Liver (tissue), 9 donors: ENCODE results near the gene ST3GAL4. TPM values are rescaled to one million over a fixed set of nuclear protein-coding genes. Genes with fewer than 3 reads are reported as not detected.

Source experiments
- DNase-seq: peaks from one replicate; pipeline ENCODE4 v3.0.0-alpha.2; 2017; ENCODE audit warnings: low spot score
- H3K27ac ChIP-seq, 2 donors: one replicate each; pipeline ENCODE4 v1.7.0; 2013; ENCODE audit warnings: inconsistent platforms in 2 of 2, low read length in 2 of 2, control low read depth in 1 of 2, low read depth in 1 of 2, mild to moderate bottlenecking in 1 of 2
- H3K27me3 ChIP-seq, 4 donors: one replicate each; pipeline versions ENCODE4 v1.6.1 to v1.7.0; 2013; ENCODE audit warnings: low read length in 3 of 4, inconsistent platforms in 1 of 4, mild to moderate bottlenecking in 1 of 4, moderate library complexity in 1 of 4; ENCODE audit not compliant: control insufficient read depth in 4 of 4, insufficient read depth in 4 of 4
- H3K36me3 ChIP-seq, 4 donors: one replicate each; pipeline versions ENCODE4 v1.6.1 to v1.7.0; 2013; ENCODE audit warnings: low read length in 3 of 4, mild to moderate bottlenecking in 3 of 4, low read depth in 1 of 4, moderate library complexity in 1 of 4; ENCODE audit not compliant: control insufficient read depth in 4 of 4, insufficient read depth in 3 of 4
- H3K4me1 ChIP-seq, 4 donors: one replicate each; pipeline versions ENCODE4 v1.6.1 to v1.7.0; 2013; ENCODE audit warnings: low read length in 3 of 4, mild to moderate bottlenecking in 3 of 4, moderate library complexity in 1 of 4; ENCODE audit not compliant: control insufficient read depth in 4 of 4, insufficient read depth in 4 of 4
- H3K4me3 ChIP-seq, 3 donors: one replicate each; pipeline versions ENCODE4 v1.6.1 to v1.7.0; 2013; ENCODE audit warnings: low read length in 3 of 3, control low read depth in 1 of 3, low read depth in 1 of 3, mild to moderate bottlenecking in 1 of 3
- H3K9ac ChIP-seq, 2 donors: one replicate each; pipeline ENCODE4 v1.7.0; 2013; ENCODE audit warnings: low read length in 2 of 2, mild to moderate bottlenecking in 2 of 2, moderate library complexity in 2 of 2, control low read depth in 1 of 2, low read depth in 1 of 2
- H3K9me3 ChIP-seq, 4 donors: one replicate each; pipeline versions ENCODE4 v1.6.1 to v1.7.0; 2013; ENCODE audit warnings: low read length in 3 of 4; ENCODE audit not compliant: control insufficient read depth in 4 of 4
- ATF3 ChIP-seq: IDR thresholded peaks from 2 replicates; pipeline ENCODE4 v1.6.1; 2016; ENCODE audit warnings: antibody characterized with exemption
- CTCF ChIP-seq: fragments of 150-350 bp; IDR thresholded peaks from 2 replicates; pipeline ENCODE4 v1.5.1; 2017; ENCODE audit warnings: improper control_type of control experiment, low read depth, low read length; ENCODE audit not compliant: missing input control
- FOXA2 ChIP-seq: IDR thresholded peaks from 2 replicates; pipeline ENCODE4 v1.6.1; 2016; ENCODE audit warnings: antibody characterized with exemption
- GABPA ChIP-seq, 2 donors: IDR thresholded peaks in 1 of 2; conservative IDR thresholded peaks in 1 of 2; 2 replicates each; pipeline ENCODE4 v1.6.1; 2016; ENCODE audit warnings: antibody characterized with exemption in 2 of 2, mild to moderate bottlenecking in 1 of 2, moderate library complexity in 1 of 2
- HNF4A ChIP-seq, 2 donors: conservative IDR thresholded peaks; 2 replicates each; pipeline ENCODE4 v1.6.1; 2016; ENCODE audit warnings: antibody characterized with exemption in 2 of 2, mild to moderate bottlenecking in 2 of 2
- NR2F2 ChIP-seq: IDR thresholded peaks from 2 replicates; pipeline ENCODE4 v1.6.1; 2016; ENCODE audit warnings: antibody characterized with exemption
- RAD21 ChIP-seq, 2 donors: IDR thresholded peaks; 2 replicates each; pipeline ENCODE4 v1.6.1; 2016; ENCODE audit warnings: antibody characterized with exemption in 2 of 2, mild to moderate bottlenecking in 2 of 2
- RXRA ChIP-seq, 2 donors: IDR thresholded peaks; 2 replicates each; pipeline ENCODE4 v1.6.1; 2017 to 2018; ENCODE audit warnings: antibody characterized with exemption in 2 of 2, mild to moderate bottlenecking in 1 of 2
- SP1 ChIP-seq: IDR thresholded peaks from 2 replicates; pipeline ENCODE4 v1.6.1; 2018; ENCODE audit warnings: antibody characterized with exemption, mild to moderate bottlenecking
- TAF1 ChIP-seq: conservative IDR thresholded peaks from 2 replicates; pipeline ENCODE4 v1.6.1; 2016; ENCODE audit warnings: antibody characterized with exemption, mild to moderate bottlenecking
- YY1 ChIP-seq: IDR thresholded peaks from 2 replicates; pipeline ENCODE4 v1.6.1; 2016; ENCODE audit warnings: antibody characterized with exemption, mild to moderate bottlenecking
- WGBS: extraction: QIAGEN DNeasy Blood & Tissue Kit; methylation state at CpG from one replicate; pipeline ENCODE4 v1.1.7; 2013; 5-methylcytosine and 5-hydroxymethylcytosine counted together
- polyA plus RNA-seq, 2 donors: library from polyadenylated mRNA; stranded (reverse) in 1 of 2; unstranded in 1 of 2; fragments of 200-250 nt in 1 of 2; fragments of >200 nt in 1 of 2; fragmentation: Nextera tagmentation in 1 of 2; extraction: Ambion mirVana in 1 of 2; gene quantifications; one replicate each; pipeline versions ENCODE4 v1.2.1 to v1.2.3, GENCODE V29; 2013 to 2015
- total RNA-seq, 2 donors: library from RNA; depleted of rRNA; stranded (reverse); fragments of >200 nt; gene quantifications; one replicate each; pipeline ENCODE4 v1.2.3, GENCODE V29; 2014
- TF ChIP-seq, protein P1 (sequence below): IDR thresholded peaks from 2 replicates; pipeline ENCODE4 v1.6.1; 2016; ENCODE audit warnings: antibody characterized with exemption, mild to moderate bottlenecking
- donor health status: healthy.
- donor health status: healthy.
- donor health status: healthy.
- donor health status: healthy.
- donor health status: healthy.

ST3GAL4 gene
- total and polyA plus RNA-seq, 4 donors, result 4.5 to 18.4 (median 10.6) TPM

DNA sequence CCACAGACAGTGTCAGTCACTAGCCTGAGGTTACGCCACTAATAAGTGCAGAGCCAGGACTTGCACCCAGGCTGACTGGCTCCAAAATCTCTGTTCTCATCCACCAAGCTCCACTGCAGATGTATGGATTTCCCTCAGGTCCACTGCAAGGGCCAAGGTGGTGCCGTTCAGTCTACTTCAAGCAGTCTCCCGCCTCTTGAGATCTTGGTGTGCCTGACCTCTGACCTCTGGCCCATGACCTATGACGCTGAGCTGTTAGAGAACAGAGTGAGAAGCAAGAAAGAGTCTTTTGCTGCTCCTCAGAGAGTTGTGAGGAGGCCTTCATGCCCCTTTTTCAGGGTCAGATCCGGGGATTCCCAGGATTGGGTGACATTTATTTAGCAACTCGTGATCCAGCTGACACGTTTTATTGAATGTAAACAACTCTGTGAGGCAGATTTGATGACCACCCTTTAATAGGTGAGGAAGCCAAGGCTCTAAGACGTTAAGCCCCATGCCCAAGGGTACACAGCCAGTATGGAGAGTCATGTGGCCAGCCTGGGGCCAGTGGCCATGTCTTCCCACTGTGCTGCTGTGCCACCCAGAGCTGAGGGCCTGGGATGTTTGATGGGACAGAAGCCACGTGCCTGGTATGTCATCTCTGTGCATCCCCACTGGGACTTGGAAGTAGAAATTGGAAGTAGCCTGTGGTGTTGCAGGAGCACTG lies 26.4 kb upstream of the ST3GAL4 start:
- DNase-seq, result no peak
- 53% methylated on average over 9 of the region's 9 CpGs for WGBS
- peak overlapping the region; percentile 54 to 67 (median 64) for H3K4me3 ChIP-seq
- peak overlapping the region; percentile 75 to 93 for H3K9ac ChIP-seq
- peak overlapping the region; percentile 94 to 97 for H3K27ac ChIP-seq
- H3K27me3 ChIP-seq, result no peaks in the 10 kb centered on the region
- H3K9me3 ChIP-seq, result no peaks in the 10 kb centered on the region
- peaks cover 2 to 20% (median 11%) of the 10 kb centered on the region in 4 donors for H3K36me3 ChIP-seq
- peaks cover 7 to 37% (median 12%) of the 10 kb centered on the region in 4 donors for H3K4me1 ChIP-seq
- TF ChIP-seq FOXA2 (no peak), ATF3 (no peak), SP1 (no peak), RXRA (IDR thresholded peaks at IDR 0.05) (peak in 1 of 2 donors; percentile 11), TAF1 (no peak), CTCF (no peak), YY1 (no peak), GABPA (IDR thresholded peaks at IDR 0.05 in 1 of 2, conservative IDR thresholded peaks at IDR 0.05 in 1 of 2) (no peak), NR2F2 (peak; percentile 95), HNF4A (conservative IDR thresholded peaks at IDR 0.05) (no peak)
- TF ChIP-seq, protein P1, sequence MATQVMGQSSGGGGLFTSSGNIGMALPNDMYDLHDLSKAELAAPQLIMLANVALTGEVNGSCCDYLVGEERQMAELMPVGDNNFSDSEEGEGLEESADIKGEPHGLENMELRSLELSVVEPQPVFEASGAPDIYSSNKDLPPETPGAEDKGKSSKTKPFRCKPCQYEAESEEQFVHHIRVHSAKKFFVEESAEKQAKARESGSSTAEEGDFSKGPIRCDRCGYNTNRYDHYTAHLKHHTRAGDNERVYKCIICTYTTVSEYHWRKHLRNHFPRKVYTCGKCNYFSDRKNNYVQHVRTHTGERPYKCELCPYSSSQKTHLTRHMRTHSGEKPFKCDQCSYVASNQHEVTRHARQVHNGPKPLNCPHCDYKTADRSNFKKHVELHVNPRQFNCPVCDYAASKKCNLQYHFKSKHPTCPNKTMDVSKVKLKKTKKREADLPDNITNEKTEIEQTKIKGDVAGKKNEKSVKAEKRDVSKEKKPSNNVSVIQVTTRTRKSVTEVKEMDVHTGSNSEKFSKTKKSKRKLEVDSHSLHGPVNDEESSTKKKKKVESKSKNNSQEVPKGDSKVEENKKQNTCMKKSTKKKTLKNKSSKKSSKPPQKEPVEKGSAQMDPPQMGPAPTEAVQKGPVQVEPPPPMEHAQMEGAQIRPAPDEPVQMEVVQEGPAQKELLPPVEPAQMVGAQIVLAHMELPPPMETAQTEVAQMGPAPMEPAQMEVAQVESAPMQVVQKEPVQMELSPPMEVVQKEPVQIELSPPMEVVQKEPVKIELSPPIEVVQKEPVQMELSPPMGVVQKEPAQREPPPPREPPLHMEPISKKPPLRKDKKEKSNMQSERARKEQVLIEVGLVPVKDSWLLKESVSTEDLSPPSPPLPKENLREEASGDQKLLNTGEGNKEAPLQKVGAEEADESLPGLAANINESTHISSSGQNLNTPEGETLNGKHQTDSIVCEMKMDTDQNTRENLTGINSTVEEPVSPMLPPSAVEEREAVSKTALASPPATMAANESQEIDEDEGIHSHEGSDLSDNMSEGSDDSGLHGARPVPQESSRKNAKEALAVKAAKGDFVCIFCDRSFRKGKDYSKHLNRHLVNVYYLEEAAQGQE, result no peak

DNA sequence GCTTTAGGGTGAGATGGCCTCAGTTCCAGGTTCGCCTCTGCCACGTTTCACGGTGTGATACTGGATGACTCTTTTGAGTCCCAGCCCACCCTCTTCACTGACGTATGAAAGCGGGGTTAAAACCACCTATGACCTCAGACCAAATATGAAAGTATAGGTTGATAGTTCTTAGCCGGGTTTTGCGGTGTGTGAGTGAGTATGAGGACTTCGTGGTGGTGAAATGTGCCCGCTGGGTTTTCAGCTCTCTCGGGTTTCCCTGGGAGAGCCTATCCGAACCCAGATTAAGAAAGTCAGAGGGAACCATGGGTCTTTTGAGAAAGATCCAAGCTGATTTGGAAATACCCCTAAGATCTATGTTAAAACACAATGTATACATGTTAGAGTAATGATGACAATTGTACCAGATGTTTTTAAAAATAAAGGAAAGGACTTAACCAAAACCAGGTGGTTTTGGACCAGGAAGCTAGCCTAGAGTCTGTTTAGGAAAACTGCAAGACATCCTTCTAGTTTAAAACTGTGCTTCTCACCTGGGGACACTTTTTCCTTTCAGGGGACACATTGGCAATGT lies 25.8 kb upstream of the ST3GAL4 start:
- H3K4me3 ChIP-seq, result peak overlapping the region in 1 of 3 donors; percentile 64
- H3K36me3 ChIP-seq, result peaks cover 2 to 20% (median 11%) of the 10 kb centered on the region in 4 donors
- no peak overlapping the region for H3K9ac ChIP-seq
- H3K27ac ChIP-seq, result no peak overlapping the region
- TF ChIP-seq RAD21 (IDR thresholded peaks at IDR 0.05), result no peak
- H3K4me1 ChIP-seq, result peaks cover 7 to 40% (median 14%) of the 10 kb centered on the region in 4 donors
- no peaks in the 10 kb centered on the region for H3K9me3 ChIP-seq
- DNase-seq, result no peak
- no peaks in the 10 kb centered on the region for H3K27me3 ChIP-seq
- WGBS, result 85% methylated on average over 11 of the region's 11 CpGs
